Breast epithelium (tissue), 4 donors: ENCODE results near the gene PNKD. TPM values are rescaled to one million over a fixed set of nuclear protein-coding genes. Genes with fewer than 3 reads are reported as not detected.

Experiments
- DNase-seq, 2 donors: peaks; one replicate each; pipeline ENCODE4 v3.0.0-alpha.2; 2019; ENCODE audit warnings: low spot score in 2 of 2
- H3K27ac ChIP-seq, 2 donors: fragments of 200-600 bp; sonication (generic) in 1 of 2; one replicate each; pipeline ENCODE4 v1.5.1; 2016 to 2019; ENCODE audit warnings: mild to moderate bottlenecking in 1 of 2
- H3K27me3 ChIP-seq, 2 donors: fragments of 200-600 bp; sonication (generic) in 1 of 2; one replicate each; pipeline versions ENCODE4 v1.5.1 to v1.6.0; 2017 to 2019; ENCODE audit warnings: control low read depth in 1 of 2, mild to moderate bottlenecking in 1 of 2
- H3K36me3 ChIP-seq: fragments of 200-600 bp; one replicate; pipeline ENCODE4 v1.5.1; 2019
- H3K4me1 ChIP-seq, 2 donors: fragments of 200-600 bp; sonication (generic); one replicate each; pipeline ENCODE4 v1.5.1; 2016 to 2019; ENCODE audit warnings: control low read depth in 1 of 2
- H3K4me3 ChIP-seq, 3 donors: fragments of 200-600 bp; sonication (generic); 1 replicate in 2 of 3; 2 replicates in 1 of 3; pipeline ENCODE4 v1.5.1; 2016 to 2019; ENCODE audit warnings: mild to moderate bottlenecking in 3 of 3, moderate library complexity in 2 of 3
- H3K9me3 ChIP-seq, 2 donors: fragments of 200-600 bp; sonication (generic) in 1 of 2; one replicate each; pipeline ENCODE4 v1.5.1; 2016 to 2019; ENCODE audit warnings: control low read depth in 1 of 2
- CTCF ChIP-seq, 3 donors: fragments of 450-650 bp; IDR thresholded peaks; one replicate each; pipeline ENCODE4 v1.5.1; 2016 to 2017; ENCODE audit warnings: antibody characterized with exemption in 3 of 3, mild to moderate bottlenecking in 3 of 3, moderate library complexity in 3 of 3
- POLR2A ChIP-seq: fragments of 450-650 bp; IDR thresholded peaks from one replicate; pipeline ENCODE4 v1.6.1; 2016; ENCODE audit warnings: antibody characterized with exemption, mild to moderate bottlenecking, moderate library complexity
- POLR2AphosphoS5 ChIP-seq, 3 donors: sonication (generic); formaldehyde crosslinking; IDR thresholded peaks; one replicate each; pipeline ENCODE4 v1.6.1; 2017; ENCODE audit warnings: antibody characterized with exemption in 3 of 3
- intact Hi-C: fragments of 100-400 bp; cut with DNase I; formaldehyde crosslinking; loops from one replicate; pipeline ENCODE4 v1.15.1; 2023; ENCODE audit warnings: low total_unique reads
- total RNA-seq, 3 donors: library from RNA; depleted of rRNA; stranded (reverse); fragments of >200 nt; gene quantifications; one replicate each; pipeline ENCODE4 v1.1.0, GENCODE V29; 2016

The PNKD gene
- total RNA-seq, 3 donors from 2014 or later = 30.2 to 48.3 (median 35.6) TPM

GRCh38 chr2:218293715-218294429 is 23.6 kb downstream of the PNKD start:
- TF ChIP-seq CTCF (IDR thresholded peaks at IDR 0.05) (no peak), POLR2A (no peak), POLR2AphosphoS5 (IDR thresholded peaks at IDR 0.05) (no peak)
- no peak for DNase-seq
- H3K27me3 ChIP-seq = no peaks in the 10 kb centered on the region
- H3K4me1 ChIP-seq = peaks cover 0 to 28% of the 10 kb centered on the region in 2 donors
- H3K4me3 ChIP-seq = no peak overlapping the region
- H3K27ac ChIP-seq = peak overlapping the region in 1 of 2 donors; percentile 70
- H3K36me3 ChIP-seq = no peaks in the 10 kb centered on the region
- intact Hi-C loops = loop anchor here (2.0 kb wide), 1 partner anchor 103 kb away; no protein-coding TSS in a partner anchor
- H3K9me3 ChIP-seq = no peaks in the 10 kb centered on the region

- DNase-seq = no peak
- Histone ChIP-seq H3K4me1 (peaks cover 0 to 28% of the 10 kb centered on the region in 2 donors), H3K4me3 (no peak overlapping the region), H3K36me3 (no peaks in the 10 kb centered on the region), H3K27ac (peak overlapping the region; percentile 70 to 71), H3K27me3 (no peaks in the 10 kb centered on the region), H3K9me3 (no peaks in the 10 kb centered on the region)
- intact Hi-C loops = no loop called here
- TF ChIP-seq CTCF (IDR thresholded peaks at IDR 0.05) = no peak
- TF ChIP-seq POLR2A = no peak
- TF ChIP-seq POLR2AphosphoS5 (IDR thresholded peaks at IDR 0.05) = no peak
Measured at GRCh38 chr2:218294430-218295022, 24.2 kb downstream of the PNKD start.

GRCh38 chr2:218295029-218295428 is 24.7 kb downstream of the PNKD start:
- Histone ChIP-seq H3K27ac (peak overlapping the region; percentile 70 to 71), H3K4me3 (no peak overlapping the region), H3K27me3 (no peaks in the 10 kb centered on the region), H3K9me3 (no peaks in the 10 kb centered on the region), H3K36me3 (no peaks in the 10 kb centered on the region), H3K4me1 (peaks cover 0 to 23% of the 10 kb centered on the region in 2 donors)
- DNase-seq = no peak
- intact Hi-C loops = no loop called here
- TF ChIP-seq CTCF (IDR thresholded peaks at IDR 0.05) (no peak), POLR2A (no peak), POLR2AphosphoS5 (IDR thresholded peaks at IDR 0.05) (no peak)

GRCh38 chr2:218296200-218296599 is 25.9 kb downstream of the PNKD start:
- H3K36me3 ChIP-seq = no peaks in the 10 kb centered on the region
- DNase-seq = no peak
- peaks cover 0 to 12% of the 10 kb centered on the region in 2 donors for H3K4me1 ChIP-seq
- no peak overlapping the region for H3K4me3 ChIP-seq
- H3K27ac ChIP-seq = peak overlapping the region in 1 of 2 donors; percentile 58
- TF ChIP-seq CTCF (IDR thresholded peaks at IDR 0.05) (no peak), POLR2A (no peak), POLR2AphosphoS5 (IDR thresholded peaks at IDR 0.05) (no peak)
- intact Hi-C loops = no loop called here
- no peaks in the 10 kb centered on the region for H3K9me3 ChIP-seq
- no peaks in the 10 kb centered on the region for H3K27me3 ChIP-seq

- Histone ChIP-seq H3K9me3 (no peaks in the 10 kb centered on the region), H3K27me3 (no peaks in the 10 kb centered on the region), H3K4me1 (peaks cover 0 to 10% of the 10 kb centered on the region in 2 donors), H3K4me3 (no peak overlapping the region), H3K36me3 (no peaks in the 10 kb centered on the region), H3K27ac (peak overlapping the region; percentile 58 to 92)
- no peak for DNase-seq
- no peak for TF ChIP-seq POLR2A
- no peak for TF ChIP-seq POLR2AphosphoS5 (IDR thresholded peaks at IDR 0.05)
- no peak for TF ChIP-seq CTCF (IDR thresholded peaks at IDR 0.05)
- intact Hi-C loops = no loop called here
Measured at GRCh38 chr2:218296847-218297246, 26.5 kb downstream of the PNKD start.
